SK-N-SH treated with all-trans-retinoic acid at 6 μM for 48 hours (cell line): ENCODE results near the gene RNF115.

ENCODE experiments used
- ATAC-seq: fragments of 200-7000 bp; cut with Tn5 transposase; 3 replicates; pipeline ENCODE4 v1.9.1; 2020; ENCODE audit warnings: mild to moderate bottlenecking, moderate library complexity
- ARNTL ChIP-seq: fragments of 450-650 bp; formaldehyde crosslinking; IDR thresholded peaks from 2 replicates; pipeline ENCODE4 v1.5.0; 2020; ENCODE audit warnings: low read depth, mild to moderate bottlenecking, moderate library complexity, borderline replicate concordance
- CREB5 ChIP-seq: fragments of 250-450 bp; sonication (Bioruptor Pico); IDR thresholded peaks from 2 replicates; pipeline ENCODE4 v1.5.1; 2020; ENCODE audit warnings: low read depth, mild to moderate bottlenecking, moderate library complexity
- CSDC2 ChIP-seq: fragments of 250-450 bp; sonication (Bioruptor Pico); IDR thresholded peaks from 2 replicates; pipeline ENCODE4 v1.5.0; 2020; ENCODE audit warnings: mild to moderate bottlenecking, moderate library complexity
- ESRRG ChIP-seq: fragments of 250-450 bp; sonication (Bioruptor Pico); IDR thresholded peaks from 2 replicates; pipeline ENCODE4 v1.6.1; 2021; ENCODE audit warnings: mild to moderate bottlenecking
- GLIS3 ChIP-seq: fragments of 250-450 bp; sonication (Bioruptor Pico); IDR thresholded peaks from 2 replicates; pipeline ENCODE4 v1.5.0; 2020; ENCODE audit warnings: mild to moderate bottlenecking, moderate library complexity
- ISL1 ChIP-seq: fragments of 250-450 bp; sonication (Bioruptor Pico); IDR thresholded peaks from 2 replicates; pipeline ENCODE4 v2.1.2; 2022; ENCODE audit warnings: mild to moderate bottlenecking, moderate library complexity
- OSR1 ChIP-seq: fragments of 250-450 bp; sonication (Bioruptor Pico); IDR thresholded peaks from 2 replicates; pipeline ENCODE4 v1.8.0; 2022; ENCODE audit warnings: moderate library complexity, mild to moderate bottlenecking, inconsistent platforms
- PPARA ChIP-seq: fragments of 250-450 bp; sonication (Bioruptor Pico); IDR thresholded peaks from 2 replicates; pipeline ENCODE4 v1.5.0; 2020; ENCODE audit warnings: mild to moderate bottlenecking, borderline replicate concordance
- RARB ChIP-seq: fragments of 250-450 bp; sonication (Bioruptor Pico); IDR thresholded peaks from 2 replicates; pipeline ENCODE4 v1.8.0; 2021; ENCODE audit warnings: mild to moderate bottlenecking, moderate library complexity
- SNAI2 ChIP-seq: fragments of 250-450 bp; sonication (Bioruptor Pico); IDR thresholded peaks from 2 replicates; pipeline ENCODE4 v1.5.0; 2020; ENCODE audit warnings: mild to moderate bottlenecking, moderate library complexity
- TCF4 ChIP-seq: fragments of 250-450 bp; sonication (Bioruptor Pico); IDR thresholded peaks from 2 replicates; pipeline ENCODE4 v1.8.0; 2021; ENCODE audit warnings: mild to moderate bottlenecking, moderate library complexity, borderline replicate concordance
- TOX ChIP-seq: fragments of 250-450 bp; sonication (Bioruptor Pico); IDR thresholded peaks from 2 replicates; pipeline ENCODE4 v1.8.0; 2021; ENCODE audit warnings: mild to moderate bottlenecking, moderate library complexity, borderline replicate concordance
- TSHZ2 ChIP-seq: fragments of 250-450 bp; sonication (Bioruptor Pico); IDR thresholded peaks from 2 replicates; pipeline ENCODE4 v1.5.0; 2020; ENCODE audit warnings: mild to moderate bottlenecking, moderate library complexity
- ZC3H10 ChIP-seq: fragments of 250-450 bp; sonication (Bioruptor Pico); IDR thresholded peaks from 2 replicates; pipeline ENCODE4 v1.5.1; 2021; ENCODE audit warnings: mild to moderate bottlenecking, moderate library complexity
- ZFP3 ChIP-seq: fragments of 250-450 bp; sonication (Bioruptor Pico); IDR thresholded peaks from 2 replicates; pipeline ENCODE4 v1.5.0; 2020; ENCODE audit warnings: mild to moderate bottlenecking, moderate library complexity
- ZNF565 ChIP-seq: fragments of 450-650 bp; formaldehyde crosslinking; conservative IDR thresholded peaks from 2 replicates; pipeline ENCODE4 v1.5.0; 2020; ENCODE audit warnings: low read depth, mild to moderate bottlenecking, moderate library complexity
- ZNF70 ChIP-seq: fragments of 450-650 bp; formaldehyde crosslinking; IDR thresholded peaks from 2 replicates; pipeline ENCODE4 v1.5.0; 2020; ENCODE audit warnings: mild to moderate bottlenecking, moderate library complexity
- ZNF8 ChIP-seq: fragments of 450-650 bp; formaldehyde crosslinking; IDR thresholded peaks from 2 replicates; pipeline ENCODE4 v1.5.0; 2020; ENCODE audit warnings: mild to moderate bottlenecking, moderate library complexity
- TF ChIP-seq, protein P1 (sequence below): fragments of 250-450 bp; sonication (Bioruptor Pico); IDR thresholded peaks from 2 replicates; pipeline ENCODE4 v1.8.0; 2020; ENCODE audit warnings: mild to moderate bottlenecking, moderate library complexity, borderline replicate concordance
- TF ChIP-seq, protein P2 (sequence below): fragments of 250-450 bp; sonication (Bioruptor Pico); IDR thresholded peaks from 2 replicates; pipeline ENCODE4 v1.8.0; 2021; ENCODE audit warnings: low read depth, mild to moderate bottlenecking, moderate library complexity, borderline replicate concordance
- TF ChIP-seq, protein P3 (sequence below): fragments of 250-450 bp; sonication (Bioruptor Pico); IDR thresholded peaks from 2 replicates; pipeline ENCODE4 v1.5.1; 2021; ENCODE audit warnings: mild to moderate bottlenecking, moderate library complexity

RNF115 gene

DNA sequence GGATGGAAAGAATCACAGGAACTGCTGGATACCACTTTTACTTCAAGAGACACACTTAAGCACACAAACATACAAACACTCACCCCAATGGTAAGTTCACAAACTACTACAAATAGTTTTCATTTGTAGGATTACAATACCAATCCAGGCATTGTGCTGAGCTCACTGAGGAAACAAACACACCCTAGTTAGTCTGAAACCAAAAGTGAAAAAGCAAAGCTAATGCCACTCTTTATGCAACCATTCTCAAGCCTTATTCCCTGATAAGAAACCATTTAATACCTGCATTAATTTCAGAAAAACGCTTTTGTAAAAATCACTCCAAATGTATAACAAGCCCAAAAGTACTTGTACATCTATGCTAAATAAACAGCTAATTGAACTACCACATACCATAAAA lies 38.3 kb downstream of the RNF115 start (continued):
- TF ChIP-seq, protein P1, sequence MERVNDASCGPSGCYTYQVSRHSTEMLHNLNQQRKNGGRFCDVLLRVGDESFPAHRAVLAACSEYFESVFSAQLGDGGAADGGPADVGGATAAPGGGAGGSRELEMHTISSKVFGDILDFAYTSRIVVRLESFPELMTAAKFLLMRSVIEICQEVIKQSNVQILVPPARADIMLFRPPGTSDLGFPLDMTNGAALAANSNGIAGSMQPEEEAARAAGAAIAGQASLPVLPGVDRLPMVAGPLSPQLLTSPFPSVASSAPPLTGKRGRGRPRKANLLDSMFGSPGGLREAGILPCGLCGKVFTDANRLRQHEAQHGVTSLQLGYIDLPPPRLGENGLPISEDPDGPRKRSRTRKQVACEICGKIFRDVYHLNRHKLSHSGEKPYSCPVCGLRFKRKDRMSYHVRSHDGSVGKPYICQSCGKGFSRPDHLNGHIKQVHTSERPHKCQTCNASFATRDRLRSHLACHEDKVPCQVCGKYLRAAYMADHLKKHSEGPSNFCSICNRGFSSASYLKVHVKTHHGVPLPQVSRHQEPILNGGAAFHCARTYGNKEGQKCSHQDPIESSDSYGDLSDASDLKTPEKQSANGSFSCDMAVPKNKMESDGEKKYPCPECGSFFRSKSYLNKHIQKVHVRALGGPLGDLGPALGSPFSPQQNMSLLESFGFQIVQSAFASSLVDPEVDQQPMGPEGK (CRISPR knock-in tag) = no peak
- TF ChIP-seq, protein P2, sequence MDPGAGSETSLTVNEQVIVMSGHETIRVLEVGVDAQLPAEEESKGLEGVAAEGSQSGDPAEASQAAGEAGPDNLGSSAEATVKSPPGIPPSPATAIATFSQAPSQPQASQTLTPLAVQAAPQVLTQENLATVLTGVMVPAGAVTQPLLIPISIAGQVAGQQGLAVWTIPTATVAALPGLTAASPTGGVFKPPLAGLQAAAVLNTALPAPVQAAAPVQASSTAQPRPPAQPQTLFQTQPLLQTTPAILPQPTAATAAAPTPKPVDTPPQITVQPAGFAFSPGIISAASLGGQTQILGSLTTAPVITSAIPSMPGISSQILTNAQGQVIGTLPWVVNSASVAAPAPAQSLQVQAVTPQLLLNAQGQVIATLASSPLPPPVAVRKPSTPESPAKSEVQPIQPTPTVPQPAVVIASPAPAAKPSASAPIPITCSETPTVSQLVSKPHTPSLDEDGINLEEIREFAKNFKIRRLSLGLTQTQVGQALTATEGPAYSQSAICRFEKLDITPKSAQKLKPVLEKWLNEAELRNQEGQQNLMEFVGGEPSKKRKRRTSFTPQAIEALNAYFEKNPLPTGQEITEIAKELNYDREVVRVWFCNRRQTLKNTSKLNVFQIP (CRISPR knock-in tag) = no peak
- TF ChIP-seq ESRRG (CRISPR knock-in tag) (no peak), CREB5 (CRISPR knock-in tag) (no peak), TCF4 (no peak)

- TF ChIP-seq GLIS3 (CRISPR knock-in tag) (no peak), ZNF565 (CRISPR knock-in tag) (no peak), ISL1 (CRISPR knock-in tag) (no peak), SNAI2 (no peak), ZNF8 (CRISPR knock-in tag) (no peak), TCF4 (no peak), ZNF70 (CRISPR knock-in tag) (no peak), ARNTL (CRISPR knock-in tag) (no peak), TSHZ2 (no peak), CREB5 (CRISPR knock-in tag) (no peak), TOX (no peak), CSDC2 (CRISPR knock-in tag) (no peak), ZC3H10 (CRISPR knock-in tag) (no peak), ZFP3 (CRISPR knock-in tag) (no peak), RARB (CRISPR knock-in tag) (no peak), PPARA (CRISPR knock-in tag) (no peak), OSR1 (CRISPR knock-in tag) (no peak)
- TF ChIP-seq, protein P3, sequence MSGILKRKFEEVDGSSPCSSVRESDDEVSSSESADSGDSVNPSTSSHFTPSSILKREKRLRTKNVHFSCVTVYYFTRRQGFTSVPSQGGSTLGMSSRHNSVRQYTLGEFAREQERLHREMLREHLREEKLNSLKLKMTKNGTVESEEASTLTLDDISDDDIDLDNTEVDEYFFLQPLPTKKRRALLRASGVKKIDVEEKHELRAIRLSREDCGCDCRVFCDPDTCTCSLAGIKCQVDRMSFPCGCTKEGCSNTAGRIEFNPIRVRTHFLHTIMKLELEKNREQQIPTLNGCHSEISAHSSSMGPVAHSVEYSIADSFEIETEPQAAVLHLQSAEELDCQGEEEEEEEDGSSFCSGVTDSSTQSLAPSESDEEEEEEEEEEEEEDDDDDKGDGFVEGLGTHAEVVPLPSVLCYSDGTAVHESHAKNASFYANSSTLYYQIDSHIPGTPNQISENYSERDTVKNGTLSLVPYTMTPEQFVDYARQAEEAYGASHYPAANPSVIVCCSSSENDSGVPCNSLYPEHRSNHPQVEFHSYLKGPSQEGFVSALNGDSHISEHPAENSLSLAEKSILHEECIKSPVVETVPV = no peak
- TF ChIP-seq, protein P2 (CRISPR knock-in tag) = no peak
- TF ChIP-seq, protein P1 (CRISPR knock-in tag) = no peak
- no peak for ATAC-seq
Observed at GRCh38 chr1:145784409-145784808, 39.5 kb downstream of the RNF115 start.
